ENCODE data around the gene GNPTAB. TPM values are rescaled to one million over a fixed set of nuclear protein-coding genes. Genes with fewer than 3 reads are reported as not detected.
A peak's percentile ranks its signal among the peaks of the same experiment; 100 is the strongest.

GNPTAB gene
- total RNA-seq, 2 experiments from 2014 or later = 38.9 to 66.5 TPM

DNA sequence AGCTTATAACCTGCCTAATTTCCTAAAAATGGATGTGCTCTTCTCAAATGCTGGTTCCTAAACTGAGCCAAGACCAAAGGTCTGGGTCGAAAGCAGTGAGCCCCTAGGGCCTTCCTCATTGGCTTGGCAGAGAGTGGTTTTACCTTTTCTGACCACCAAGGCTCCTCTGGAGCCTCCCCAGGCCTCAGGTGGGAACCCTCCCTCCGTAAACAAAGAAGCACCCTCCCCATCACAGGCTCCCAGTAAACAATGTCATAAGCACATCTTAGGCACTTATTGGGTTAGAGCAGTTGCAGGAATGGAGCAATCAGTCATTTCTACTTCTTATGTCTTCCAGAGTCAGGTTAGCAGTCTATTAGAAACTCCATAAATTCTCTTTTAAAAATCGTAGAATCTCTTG lies 127.3 kb downstream of the GNPTAB start:
- Histone ChIP-seq H3K4me1 (ENCODE audit: insufficient read depth, low read length, poor library complexity, severe bottlenecking) (peaks cover 31% of the 10 kb centered on the region), H3K9me2 (ENCODE audit: insufficient read depth, low read length) (no peaks in the 10 kb centered on the region), H2AFZ (ENCODE audit: low read length) (no peak overlapping the region), H3K4me2 (ENCODE audit: low read length) (no peak overlapping the region), H3K4me3 (ENCODE audit: low read depth, low read length, poor library complexity, severe bottlenecking) (no peak overlapping the region), H4K20me1 (ENCODE audit: insufficient read depth, low read length) (no peaks in the 10 kb centered on the region; the same call in 1 of the 2 replicates), H3K27ac (ENCODE audit: low read depth, low read length, poor library complexity, severe bottlenecking) (no peak overlapping the region), H3K79me2 (ENCODE audit: insufficient read depth, low read depth, low read length) (peaks cover 19% of the 10 kb centered on the region; the same call in 1 of the 2 replicates), H3K36me3 (ENCODE audit: insufficient read depth, low read length) (no peaks in the 10 kb centered on the region; the same call in 1 of the 2 replicates), H3K9me3 (ENCODE audit: low read length) (no peaks in the 10 kb centered on the region)
- no TSS peak for BruUV-seq (replicated peaks)
- TF ChIP-seq EZH2phosphoT487 (IDR thresholded peaks at IDR 0.05; ENCODE audit: borderline replicate concordance, low read depth, low read length) = no peak
- TF ChIP-seq, protein P1, sequence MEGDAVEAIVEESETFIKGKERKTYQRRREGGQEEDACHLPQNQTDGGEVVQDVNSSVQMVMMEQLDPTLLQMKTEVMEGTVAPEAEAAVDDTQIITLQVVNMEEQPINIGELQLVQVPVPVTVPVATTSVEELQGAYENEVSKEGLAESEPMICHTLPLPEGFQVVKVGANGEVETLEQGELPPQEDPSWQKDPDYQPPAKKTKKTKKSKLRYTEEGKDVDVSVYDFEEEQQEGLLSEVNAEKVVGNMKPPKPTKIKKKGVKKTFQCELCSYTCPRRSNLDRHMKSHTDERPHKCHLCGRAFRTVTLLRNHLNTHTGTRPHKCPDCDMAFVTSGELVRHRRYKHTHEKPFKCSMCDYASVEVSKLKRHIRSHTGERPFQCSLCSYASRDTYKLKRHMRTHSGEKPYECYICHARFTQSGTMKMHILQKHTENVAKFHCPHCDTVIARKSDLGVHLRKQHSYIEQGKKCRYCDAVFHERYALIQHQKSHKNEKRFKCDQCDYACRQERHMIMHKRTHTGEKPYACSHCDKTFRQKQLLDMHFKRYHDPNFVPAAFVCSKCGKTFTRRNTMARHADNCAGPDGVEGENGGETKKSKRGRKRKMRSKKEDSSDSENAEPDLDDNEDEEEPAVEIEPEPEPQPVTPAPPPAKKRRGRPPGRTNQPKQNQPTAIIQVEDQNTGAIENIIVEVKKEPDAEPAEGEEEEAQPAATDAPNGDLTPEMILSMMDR (conservative IDR thresholded peaks at IDR 0.05; ENCODE audit: low read length) = no peak
- ChIA-PET POLR2A (no interaction called here), CTCF (ENCODE audit: unreplicated experiment) (no interaction called here)
- no peak for DNase-seq (ENCODE audit: low spot score)
- intact Hi-C loops (cut with micrococcal nuclease; ENCODE audit: unreplicated experiment) = no loop called here

DNA sequence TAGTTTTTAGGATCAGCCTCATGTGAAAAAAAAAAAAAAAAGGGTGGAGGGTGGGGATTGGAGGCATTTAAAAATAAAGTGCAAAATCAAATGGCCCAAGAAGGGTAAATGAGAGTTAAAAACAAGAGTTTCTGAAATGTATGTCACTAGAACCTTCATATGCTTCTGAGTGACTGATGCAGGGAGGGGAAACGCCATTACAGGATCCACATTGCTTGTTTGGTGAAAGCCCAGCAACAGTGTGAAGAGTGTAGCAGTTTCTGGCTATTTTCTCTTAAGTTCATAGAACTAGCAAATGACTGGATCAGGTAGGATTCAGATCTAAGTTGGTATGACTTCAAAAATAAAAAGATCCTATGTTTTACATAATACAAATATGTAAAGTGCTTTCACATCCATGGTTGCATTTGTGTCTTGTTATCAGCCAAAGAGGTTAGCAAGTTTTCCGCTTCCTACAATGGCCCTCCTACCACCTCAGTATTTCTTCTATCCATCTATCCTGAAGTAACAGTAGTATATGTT lies 130.4 kb downstream of the GNPTAB start:
- CTCF ChIA-PET (ENCODE audit: unreplicated experiment) = interaction anchor here (0.7 kb wide), 1 partner anchor 71 kb away, joined by 4 read pairs; no protein-coding TSS in a partner anchor
- Histone ChIP-seq H3K4me1 (ENCODE audit: insufficient read depth, low read length, poor library complexity, severe bottlenecking) (peaks cover 45% of the 10 kb centered on the region), H2AFZ (ENCODE audit: low read length) (no peak overlapping the region), H4K20me1 (ENCODE audit: insufficient read depth, low read length) (no peaks in the 10 kb centered on the region; the same call in 1 of the 2 replicates), H3K9me2 (ENCODE audit: insufficient read depth, low read length) (no peaks in the 10 kb centered on the region), H3K4me3 (ENCODE audit: low read depth, low read length, poor library complexity, severe bottlenecking) (peak overlapping the region; percentile 24), H3K4me2 (ENCODE audit: low read length) (peak overlapping the region; percentile 97), H3K27ac (ENCODE audit: low read depth, low read length, poor library complexity, severe bottlenecking) (no peak overlapping the region), H3K9me3 (ENCODE audit: low read length) (no peaks in the 10 kb centered on the region), H3K79me2 (ENCODE audit: insufficient read depth, low read depth, low read length) (peaks cover 16% of the 10 kb centered on the region; the same call in 1 of the 2 replicates), H3K36me3 (ENCODE audit: insufficient read depth, low read length) (no peaks in the 10 kb centered on the region)
- intact Hi-C loops (cut with micrococcal nuclease; ENCODE audit: unreplicated experiment) = no loop called here
- POLR2A ChIA-PET = interaction anchor here (0.6 to 1.5 kb wide), 6 partner anchors 22 to 519 kb away, joined by 3 to 5 read pairs (median 4); no protein-coding TSS in a partner anchor
- DNase-seq (ENCODE audit: low spot score) = no peak
- BruUV-seq (replicated peaks) = no TSS peak
- TF ChIP-seq, protein P1 (conservative IDR thresholded peaks at IDR 0.05; ENCODE audit: low read length) = no peak
- TF ChIP-seq EZH2phosphoT487 (IDR thresholded peaks at IDR 0.05; ENCODE audit: borderline replicate concordance, low read depth, low read length) = no peak
